ENCODE measurements around the gene SUFU. TPM values are rescaled to one million over a fixed set of nuclear protein-coding genes. Genes with fewer than 3 reads are reported as not detected.

The SUFU gene
- total RNA-seq, 1 experiment from 2014 or later, result 13.1 TPM

GRCh38 chr10:102624751-102625645, 121.2 kb downstream of the SUFU start (continued):
- no peak for TF ChIP-seq PREB (CRISPR knock-in tag; IDR thresholded peaks at IDR 0.05; ENCODE audit: borderline replicate concordance)
- no peak for TF ChIP-seq STAT6 (CRISPR knock-in tag; conservative IDR thresholded peaks at IDR 0.05; ENCODE audit: low read depth)
- TF ChIP-seq MXD4 (CRISPR knock-in tag; IDR thresholded peaks at IDR 0.05; ENCODE audit: borderline replicate concordance), result no peak
- TF ChIP-seq ZSCAN18 (CRISPR knock-in tag; IDR thresholded peaks at IDR 0.05), result no peak

- H3K4me3 Mint-ChIP-seq, result no peak overlapping the region
- CTCF ChIA-PET, result interaction anchor here (1.5 to 5.1 kb wide), 6 partner anchors 11 to 61 kb away, joined by 5 to 45 read pairs (median 7); partner anchors contain the start of gene TRIM8
- H3K27ac Mint-ChIP-seq, result 0 out of 2 replicates have a peak overlapping the region, but pooled peaks have one; percentile 23
- TF ChIP-seq ZNF263 (CRISPR knock-in tag; IDR thresholded peaks at IDR 0.05; ENCODE audit: low read depth) (no peak), ZNF317 (CRISPR knock-in tag; IDR thresholded peaks at IDR 0.05; ENCODE audit: borderline replicate concordance, low read depth) (no peak), ZBTB21 (CRISPR knock-in tag; IDR thresholded peaks at IDR 0.05; ENCODE audit: borderline replicate concordance) (no peak), ZNF232 (CRISPR knock-in tag; IDR thresholded peaks at IDR 0.05) (no peak), NR1H2 (CRISPR knock-in tag; IDR thresholded peaks at IDR 0.05) (no peak), NR2C2 (CRISPR knock-in tag; IDR thresholded peaks at IDR 0.05) (no peak), TCF7 (CRISPR knock-in tag; IDR thresholded peaks at IDR 0.05; ENCODE audit: low read depth) (no peak)
- no peaks in the 10 kb centered on the region for H3K27me3 Mint-ChIP-seq (ENCODE audit: low read depth)
- H3K9me3 Mint-ChIP-seq, result no peaks in the 10 kb centered on the region
- peaks cover 67% of the 10 kb centered on the region for H3K4me1 Mint-ChIP-seq
- POLR2A ChIA-PET, result interaction anchor here (2.2 to 2.9 kb wide), 2 partner anchors 16 to 19 kb away, joined by 17 to 22 read pairs; partner anchors contain the start of gene TRIM8
- DNase-seq (ENCODE audit: low spot score) (no peak), ATAC-seq (no peak)
- no peaks in the 10 kb centered on the region for H3K36me3 Mint-ChIP-seq
These were observed 122.4 kb downstream of the SUFU start for GRCh38 chr10:102626026-102626685.

- ChIA-PET POLR2A (interaction anchor here (0.6 to 2.9 kb wide), 5 partner anchors 12 to 684 kb away, joined by 3 to 22 read pairs (median 5); partner anchors contain the start of gene TRIM8), CTCF (interaction anchor here (0.8 to 5.1 kb wide), 11 partner anchors 8 to 88 kb away, joined by 3 to 45 read pairs (median 6); partner anchors contain the start of genes ARL3 and TRIM8)
- Mint-ChIP-seq H3K27me3 (ENCODE audit: low read depth) (no peaks in the 10 kb centered on the region), H3K4me1 (peaks cover 71% of the 10 kb centered on the region), H3K27ac (peak overlapping the region; percentile 99), H3K9me3 (no peaks in the 10 kb centered on the region), H3K36me3 (no peaks in the 10 kb centered on the region), H3K4me3 (peak overlapping the region; percentile 34; the same call in 1 of the 2 replicates)
- TF ChIP-seq HMGXB4 (CRISPR knock-in tag; IDR thresholded peaks at IDR 0.05), result no peak
- TF ChIP-seq E2F4 (CRISPR knock-in tag; IDR thresholded peaks at IDR 0.05; ENCODE audit: borderline replicate concordance, low read depth), result no peak
- TF ChIP-seq ZSCAN18 (CRISPR knock-in tag; IDR thresholded peaks at IDR 0.05), result no peak
- TF ChIP-seq SMAD4 (CRISPR knock-in tag; IDR thresholded peaks at IDR 0.05), result no peak
- TF ChIP-seq EMX1 (CRISPR knock-in tag; IDR thresholded peaks at IDR 0.05), result no peak
- no peak for TF ChIP-seq NR2C2 (CRISPR knock-in tag; IDR thresholded peaks at IDR 0.05)
- no peak for TF ChIP-seq ZNF423 (CRISPR knock-in tag; IDR thresholded peaks at IDR 0.05)
- no peak for TF ChIP-seq FOXJ3 (CRISPR knock-in tag; IDR thresholded peaks at IDR 0.05; ENCODE audit: borderline replicate concordance)
- no peak for TF ChIP-seq TEAD1 (CRISPR knock-in tag; IDR thresholded peaks at IDR 0.05)
- TF ChIP-seq MXD4 (CRISPR knock-in tag; IDR thresholded peaks at IDR 0.05; ENCODE audit: borderline replicate concordance), result no peak
- no peak for TF ChIP-seq USF1 (CRISPR knock-in tag; IDR thresholded peaks at IDR 0.05)
- DNase-seq (ENCODE audit: low spot score) (no peak), ATAC-seq (peak; percentile 2)
These were observed 123.5 kb downstream of the SUFU start for GRCh38 chr10:102627291-102627735.
